HUDEP-2 (cell line): Measurements from ENCODE around the gene AHSP.
"Not testable (repeated sequence)": the region's sequence is repeated elsewhere in the genome, so short reads cannot be mapped to it uniquely, and the experiment has no call there.

Experiments
- DNase-seq, 76 experiments: peaks; one replicate each; lab custom pipeline; 2025; ENCODE audit not compliant: unreplicated experiment in 76 of 76; lab: John Stamatoyannopoulos, UW

AHSP gene

GRCh38 chr16:31499928-31500327 lies 27.8 kb upstream of the AHSP start:
- no peak for DNase-seq

GRCh38 chr16:31501226-31501965 lies 26.3 kb upstream of the AHSP start:
- DNase-seq, result no peak

- DNase-seq, result no peak
Measured at GRCh38 chr16:31501966-31502348, 25.7 kb upstream of the AHSP start.

- no peak for DNase-seq
Measured at GRCh38 chr16:31502981-31503380, 24.7 kb upstream of the AHSP start.

GRCh38 chr16:31503555-31503954 lies 24.1 kb upstream of the AHSP start:
- not testable (repeated sequence) for DNase-seq

GRCh38 chr16:31504159-31504558 lies 23.5 kb upstream of the AHSP start:
- DNase-seq, result no peak

- no peak for DNase-seq
Measured at GRCh38 chr16:31505483-31505882, 22.2 kb upstream of the AHSP start.

GRCh38 chr16:31507617-31507928 lies 20.1 kb upstream of the AHSP start:
- DNase-seq, result no peak

- DNase-seq, result peak in 72 of 76 experiments; percentile 35 to 88 (median 78)
Measured at GRCh38 chr16:31507929-31508705, 19.6 kb upstream of the AHSP start, which contains the start of gene RUSF1. Gene RUSF1 (minus strand): TSS chr16:31508391. CDS start chr16:31508373, 18 bp downstream.

- no peak for DNase-seq
Measured at GRCh38 chr16:31508706-31509195, 18.9 kb upstream of the AHSP start.

GRCh38 chr16:31513126-31513525 lies 14.6 kb upstream of the AHSP start:
- DNase-seq, result peak in 11 of 76 experiments; percentile 12 to 81 (median 65)

GRCh38 chr16:31513884-31514283 lies 13.8 kb upstream of the AHSP start:
- DNase-seq, result no peak

- DNase-seq, result no peak
Measured at GRCh38 chr16:31517800-31518402, 9.8 kb upstream of the AHSP start.

- peak in 1 of 76 experiments; percentile 12 for DNase-seq
Measured at GRCh38 chr16:31519759-31520431, 7.8 kb upstream of the AHSP start.

GRCh38 chr16:31521368-31521767 lies 6.3 kb upstream of the AHSP start:
- no peak for DNase-seq

GRCh38 chr16:31522071-31522470 lies 5.6 kb upstream of the AHSP start:
- peak in 4 of 76 experiments; percentile 12 to 21 (median 16) for DNase-seq

GRCh38 chr16:31523768-31524167 lies 3.9 kb upstream of the AHSP start:
- DNase-seq, result not testable (repeated sequence)

- no peak for DNase-seq
Measured at GRCh38 chr16:31525113-31525512, 2.6 kb upstream of the AHSP start.

- peak in 33 of 76 experiments; percentile 5 to 68 (median 33) for DNase-seq
Measured at GRCh38 chr16:31528523-31529107, 915 bp downstream of the AHSP start.
